ENCODE data around the gene TMEM98. TPM values are rescaled to one million over a fixed set of nuclear protein-coding genes. Genes with fewer than 3 reads are reported as not detected.
"Not testable (repeated sequence)": the region's sequence is repeated elsewhere in the genome, so short reads cannot be mapped to it uniquely, and the experiment has no call there.

The TMEM98 gene
- total RNA-seq, 1 experiment from 2014 or later: 24.3 TPM

DNA sequence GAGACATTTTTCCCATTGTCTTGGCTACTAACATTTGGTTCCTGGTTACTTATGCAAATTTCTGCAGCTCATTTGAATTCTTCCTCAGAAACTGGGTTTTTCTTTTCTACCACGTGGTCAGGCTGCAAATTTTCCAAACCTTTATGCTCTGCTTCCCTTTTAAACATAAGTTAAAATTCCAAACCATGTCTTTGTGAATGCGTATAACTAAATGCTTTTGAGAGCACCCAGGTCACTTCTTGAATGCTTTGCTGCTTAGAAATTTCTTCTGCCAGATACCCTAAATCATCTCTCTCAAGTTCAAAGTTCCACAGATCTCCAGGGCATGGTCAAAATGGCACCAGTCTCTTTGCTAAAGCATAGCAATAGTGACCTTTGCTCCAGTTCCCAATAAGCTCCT is 59.9 kb downstream of the TMEM98 start:
- not testable (repeated sequence) for DNase-seq, H3K9me3 ChIP-seq, H3K27me3 ChIP-seq, H3K36me3 ChIP-seq, H3K4me3 ChIP-seq

GRCh38 chr17:32988481-32989101 is 60.6 kb downstream of the TMEM98 start:
- Histone ChIP-seq H3K36me3 (no peaks in the 10 kb centered on the region), H3K27me3 (no peaks in the 10 kb centered on the region), H3K9me3 (no peaks in the 10 kb centered on the region), H3K4me3 (no peak overlapping the region)
- no peak for DNase-seq

DNA sequence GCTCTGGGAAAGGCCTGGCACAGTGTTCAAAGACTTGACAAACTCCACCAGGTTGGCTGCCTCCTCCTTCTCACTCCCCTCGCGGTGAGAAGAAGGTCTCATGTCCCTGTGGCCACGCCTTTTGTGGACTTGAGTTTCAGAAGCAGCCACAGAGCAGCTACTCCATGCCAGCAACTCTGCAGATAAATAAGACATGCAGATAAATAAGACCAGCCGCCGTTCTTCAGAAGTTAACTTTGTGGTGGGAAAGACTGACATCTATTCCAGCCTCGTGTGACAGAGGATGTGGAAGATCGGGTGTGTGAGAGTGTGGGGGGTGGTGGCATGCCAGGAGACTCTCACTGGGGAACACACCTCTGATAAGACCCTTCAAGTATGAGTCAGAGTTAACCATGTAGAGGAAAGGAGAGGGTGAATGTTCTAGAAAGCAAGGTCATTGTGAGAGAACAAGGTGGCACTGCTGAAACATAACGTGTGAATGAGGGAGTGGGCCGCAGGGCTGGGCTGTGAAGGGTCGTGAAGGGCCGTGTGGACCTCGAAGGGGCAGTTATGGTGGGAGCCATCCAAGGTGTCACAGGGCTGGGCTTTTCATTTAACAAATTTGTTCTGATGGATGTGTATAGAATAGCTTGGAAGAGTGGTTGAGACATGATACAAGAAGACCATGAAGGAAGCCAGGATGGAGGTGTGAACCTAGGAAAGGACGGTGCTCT is 64.5 kb downstream of the TMEM98 start:
- no peak for DNase-seq
- Histone ChIP-seq H3K36me3 (no peaks in the 10 kb centered on the region), H3K4me3 (no peak overlapping the region), H3K27me3 (no peaks in the 10 kb centered on the region), H3K9me3 (no peaks in the 10 kb centered on the region)

GRCh38 chr17:32993977-32994376 is 66.0 kb downstream of the TMEM98 start:
- Histone ChIP-seq H3K9me3 (no peaks in the 10 kb centered on the region), H3K27me3 (no peaks in the 10 kb centered on the region), H3K36me3 (no peaks in the 10 kb centered on the region), H3K4me3 (no peak overlapping the region)
- DNase-seq: no peak

Other genes with a start within 250 kb of the TMEM98 start
- 0.81 and 1.3 TPM in 2 replicates for gene MYO1D, start 51.0 kb upstream of the TMEM98 start, total RNA-seq (2014; rRNA removed; shearing (Covaris generic); ENCODE audit: low replicate concordance)
- not detected in 2 replicates for gene SPACA3, start 63.7 kb downstream of the TMEM98 start, total RNA-seq (2014; rRNA removed; shearing (Covaris generic); ENCODE audit: low replicate concordance)